Measurements from ENCODE around the gene SYT17.

SYT17 gene

DNA sequence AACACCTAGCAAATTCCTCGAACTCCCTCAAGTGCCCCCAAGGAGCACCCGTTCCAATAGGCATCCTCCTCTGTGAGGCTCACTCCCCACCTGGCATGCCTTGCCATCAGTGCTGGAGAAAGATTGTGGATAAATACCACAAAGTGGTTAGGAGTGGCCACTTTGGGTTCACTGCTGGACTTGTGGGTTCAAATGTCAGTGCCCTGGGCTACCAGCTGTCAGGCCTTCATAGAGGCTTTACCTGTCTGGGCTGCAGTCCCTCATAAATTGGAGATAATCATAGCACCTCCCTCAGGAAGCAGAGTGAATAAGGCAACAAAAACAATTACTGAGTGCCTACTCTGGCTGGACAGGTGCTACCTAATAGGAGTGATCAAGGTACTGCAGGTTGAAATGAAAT lies 1.5 kb upstream of the SYT17 start:
- no peaks in the 10 kb centered on the region for H3K9me2 ChIP-seq (replicated peaks; ENCODE audit: control insufficient read depth, low read length)
- H3K4me1 ChIP-seq (ENCODE audit: control insufficient read depth, low read length): no peaks in the 10 kb centered on the region
- no peak overlapping the region for H3K4me3 ChIP-seq (ENCODE audit: low read length)
- H3K9me3 ChIP-seq (ENCODE audit: control insufficient read depth, insufficient read depth, low read length): peaks cover 4% of the 10 kb centered on the region; the same call in 1 of the 2 replicates
- H3K4me2 ChIP-seq (ENCODE audit: low read length): no peak overlapping the region
- H3K27ac ChIP-seq (ENCODE audit: low read depth, low read length): no peak overlapping the region
- H3F3A ChIP-seq (ENCODE audit: control insufficient read depth, insufficient read depth): no peaks in the 10 kb centered on the region
- no peaks in the 10 kb centered on the region for H4K20me1 ChIP-seq (ENCODE audit: control insufficient read depth, insufficient read depth, low read depth, low read length)
- H3K36me3 ChIP-seq (ENCODE audit: control insufficient read depth, low read length): no peaks in the 10 kb centered on the region
- peaks cover 23% of the 10 kb centered on the region for H3K27me3 ChIP-seq (ENCODE audit: control insufficient read depth, low read length)
- no peak for TF ChIP-seq EZH2phosphoT487 (IDR thresholded peaks at IDR 0.05; ENCODE audit: borderline replicate concordance, low read length)
- TF ChIP-seq, protein P1, sequence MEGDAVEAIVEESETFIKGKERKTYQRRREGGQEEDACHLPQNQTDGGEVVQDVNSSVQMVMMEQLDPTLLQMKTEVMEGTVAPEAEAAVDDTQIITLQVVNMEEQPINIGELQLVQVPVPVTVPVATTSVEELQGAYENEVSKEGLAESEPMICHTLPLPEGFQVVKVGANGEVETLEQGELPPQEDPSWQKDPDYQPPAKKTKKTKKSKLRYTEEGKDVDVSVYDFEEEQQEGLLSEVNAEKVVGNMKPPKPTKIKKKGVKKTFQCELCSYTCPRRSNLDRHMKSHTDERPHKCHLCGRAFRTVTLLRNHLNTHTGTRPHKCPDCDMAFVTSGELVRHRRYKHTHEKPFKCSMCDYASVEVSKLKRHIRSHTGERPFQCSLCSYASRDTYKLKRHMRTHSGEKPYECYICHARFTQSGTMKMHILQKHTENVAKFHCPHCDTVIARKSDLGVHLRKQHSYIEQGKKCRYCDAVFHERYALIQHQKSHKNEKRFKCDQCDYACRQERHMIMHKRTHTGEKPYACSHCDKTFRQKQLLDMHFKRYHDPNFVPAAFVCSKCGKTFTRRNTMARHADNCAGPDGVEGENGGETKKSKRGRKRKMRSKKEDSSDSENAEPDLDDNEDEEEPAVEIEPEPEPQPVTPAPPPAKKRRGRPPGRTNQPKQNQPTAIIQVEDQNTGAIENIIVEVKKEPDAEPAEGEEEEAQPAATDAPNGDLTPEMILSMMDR (IDR thresholded peaks at IDR 0.05; ENCODE audit: low read depth, low read length, poor library complexity, severe bottlenecking): peak; percentile 11
- H3K79me2 ChIP-seq (ENCODE audit: control insufficient read depth, low read length): no peaks in the 10 kb centered on the region

DNA sequence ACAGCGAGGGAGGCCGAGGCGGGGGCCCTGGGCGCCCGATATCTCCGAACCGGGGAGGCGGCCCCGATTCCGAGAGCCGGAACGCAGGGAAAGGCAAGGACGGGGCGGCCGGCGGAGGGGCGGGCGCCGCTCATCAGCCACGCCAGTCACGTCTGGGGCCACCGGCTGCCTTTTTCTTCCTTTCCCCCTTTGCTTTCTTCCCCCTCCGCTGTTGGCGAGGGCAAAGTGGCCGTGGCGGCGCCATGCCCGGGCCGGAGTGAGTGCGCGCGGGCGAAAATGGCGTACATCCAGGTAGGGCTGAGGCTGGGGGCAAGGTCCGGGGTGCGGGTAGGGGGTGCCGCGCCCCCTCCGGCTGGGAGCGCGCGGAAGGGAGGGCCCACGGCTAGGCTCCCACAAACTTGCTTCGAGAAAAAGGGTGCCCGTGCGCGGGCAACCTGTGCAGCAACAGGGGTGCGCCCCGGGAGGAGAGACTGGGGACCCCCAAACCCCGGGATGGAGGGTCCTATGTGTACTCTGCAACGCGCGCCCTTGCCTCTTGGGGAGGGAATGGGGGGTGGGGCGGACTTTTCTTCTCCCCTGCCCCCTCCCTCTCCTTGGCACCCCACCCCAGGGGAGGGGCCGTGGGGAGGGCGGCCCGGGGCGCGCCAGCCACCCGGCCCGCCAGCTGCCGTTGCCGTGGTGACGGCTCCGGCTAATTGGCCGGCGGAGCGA lies 486 bp downstream of the SYT17 start:
- no peak overlapping the region for H3K4me2 ChIP-seq (ENCODE audit: low read length)

DNA sequence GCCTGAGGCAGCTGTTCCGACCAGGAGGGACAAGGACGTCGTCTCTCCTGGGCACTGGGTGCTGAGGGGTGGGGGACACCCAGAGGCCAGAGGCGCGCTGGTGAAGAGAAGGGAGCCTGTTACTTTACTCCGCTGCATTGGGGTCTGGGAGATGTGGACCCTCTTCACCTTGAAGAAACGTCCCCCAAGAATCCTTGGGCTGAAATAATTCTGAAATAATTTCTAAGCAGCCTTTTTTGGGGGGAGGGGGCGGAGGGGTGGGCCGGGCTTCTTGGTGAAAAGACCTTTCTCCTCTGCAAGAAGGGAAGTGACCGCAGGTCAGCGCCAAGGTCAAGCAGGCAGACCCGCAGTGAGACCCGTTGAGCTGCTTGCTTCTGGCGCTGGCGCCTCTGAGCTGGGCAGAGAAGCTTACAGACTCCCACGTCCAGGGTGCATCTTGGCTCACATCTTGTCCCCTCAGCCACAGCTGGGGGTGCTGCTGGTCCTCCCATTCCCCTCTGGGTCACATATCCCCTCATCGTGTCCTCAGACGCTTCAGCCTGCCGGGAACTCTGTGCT lies 1.1 kb downstream of the SYT17 start:
- Histone ChIP-seq H3K27ac (ENCODE audit: low read depth, low read length) (no peak overlapping the region), H3K79me2 (ENCODE audit: control insufficient read depth, low read length) (no peaks in the 10 kb centered on the region), H3F3A (ENCODE audit: control insufficient read depth, insufficient read depth) (no peaks in the 10 kb centered on the region), H4K20me1 (ENCODE audit: control insufficient read depth, insufficient read depth, low read depth, low read length) (no peaks in the 10 kb centered on the region), H3K4me3 (ENCODE audit: low read length) (no peak overlapping the region), H3K4me2 (ENCODE audit: low read length) (no peak overlapping the region), H3K36me3 (ENCODE audit: control insufficient read depth, low read length) (no peaks in the 10 kb centered on the region), H3K4me1 (ENCODE audit: control insufficient read depth, low read length) (no peaks in the 10 kb centered on the region), H3K9me3 (ENCODE audit: control insufficient read depth, insufficient read depth, low read length) (no peaks in the 10 kb centered on the region), H3K27me3 (ENCODE audit: control insufficient read depth, low read length) (peaks cover 30% of the 10 kb centered on the region), H3K9me2 (replicated peaks; ENCODE audit: control insufficient read depth, low read length) (no peaks in the 10 kb centered on the region)
- TF ChIP-seq, protein P1 (IDR thresholded peaks at IDR 0.05; ENCODE audit: low read depth, low read length, poor library complexity, severe bottlenecking): no peak
- TF ChIP-seq EZH2phosphoT487 (IDR thresholded peaks at IDR 0.05; ENCODE audit: borderline replicate concordance, low read length): no peak

More for the DNA sequence above, 486 bp downstream of the SYT17 start:
- H3F3A ChIP-seq (ENCODE audit: control insufficient read depth, insufficient read depth): no peaks in the 10 kb centered on the region
- TF ChIP-seq EZH2phosphoT487 (IDR thresholded peaks at IDR 0.05; ENCODE audit: borderline replicate concordance, low read length): no peak
- TF ChIP-seq, protein P1 (IDR thresholded peaks at IDR 0.05; ENCODE audit: low read depth, low read length, poor library complexity, severe bottlenecking): no peak
- no peaks in the 10 kb centered on the region for H3K36me3 ChIP-seq (ENCODE audit: control insufficient read depth, low read length)
- no peak overlapping the region for H3K4me3 ChIP-seq (ENCODE audit: low read length)
- no peak overlapping the region for H3K27ac ChIP-seq (ENCODE audit: low read depth, low read length)
- no peaks in the 10 kb centered on the region for H3K79me2 ChIP-seq (ENCODE audit: control insufficient read depth, low read length)
- H3K9me3 ChIP-seq (ENCODE audit: control insufficient read depth, insufficient read depth, low read length): no peaks in the 10 kb centered on the region
- peaks cover 28% of the 10 kb centered on the region for H3K27me3 ChIP-seq (ENCODE audit: control insufficient read depth, low read length)
- no peaks in the 10 kb centered on the region for H3K4me1 ChIP-seq (ENCODE audit: control insufficient read depth, low read length)
- H3K9me2 ChIP-seq (replicated peaks; ENCODE audit: control insufficient read depth, low read length): no peaks in the 10 kb centered on the region
- H4K20me1 ChIP-seq (ENCODE audit: control insufficient read depth, insufficient read depth, low read depth, low read length): no peaks in the 10 kb centered on the region

All from DOHH2 (cell line).